GM12878 (cell line): ENCODE results near the gene C19orf67. TPM values are rescaled to one million over a fixed set of nuclear protein-coding genes. Genes with fewer than 3 reads are reported as not detected.
A peak's percentile ranks its signal among the peaks of the same experiment; 100 is the strongest.

ENCODE experiments used
- BACH1 ChIP-seq: fragments of 450-650 bp; IDR thresholded peaks from 2 replicates; pipeline ENCODE4 v1.6.1; 2017; ENCODE audit warnings: mild to moderate bottlenecking, borderline replicate concordance
- CBX5 ChIP-seq: sonication (generic); IDR thresholded peaks from 2 replicates; pipeline ENCODE4 v1.6.1; 2016; ENCODE audit warnings: low read depth, moderate library complexity, mild to moderate bottlenecking, inconsistent platforms
- DPF2 ChIP-seq: fragments of 450-650 bp; IDR thresholded peaks from 2 replicates; pipeline ENCODE4 v1.6.1; 2017; ENCODE audit warnings: mild to moderate bottlenecking
- EP300 ChIP-seq, 2 experiments: fragments of 150-350 bp in 1 of 2; IDR thresholded peaks; 2 replicates each; pipeline ENCODE4 v1.6.1; 2011 to 2012; ENCODE audit warnings: low read depth in 2 of 2, low read length in 2 of 2, borderline replicate concordance in 1 of 2, improper control_type of control experiment in 1 of 2, inconsistent platforms in 1 of 2; ENCODE audit not compliant: control insufficient read depth in 1 of 2
- HDAC2 ChIP-seq: fragments of 200-600 bp; sonication (generic); IDR thresholded peaks from 2 replicates; pipeline ENCODE4 v1.6.1; 2017
- HDGF ChIP-seq: fragments of 450-650 bp; IDR thresholded peaks from 2 replicates; pipeline ENCODE4 v1.6.1; 2016; ENCODE audit warnings: antibody characterized with exemption
- MTA3 ChIP-seq: IDR thresholded peaks from 2 replicates; pipeline ENCODE4 v1.6.1; 2012; ENCODE audit warnings: low read length, inconsistent platforms, borderline replicate concordance
- POU2F2 ChIP-seq: IDR thresholded peaks from 3 replicates; pipeline ENCODE4 v1.6.1; 2011; ENCODE audit warnings: low read depth, mild to moderate bottlenecking, low read length, borderline replicate concordance
- RCOR1 ChIP-seq: conservative IDR thresholded peaks from 2 replicates; pipeline ENCODE4 v1.6.1; 2012; ENCODE audit warnings: low read depth, low read length, improper control_type of control experiment
- TCF7 ChIP-seq: IDR thresholded peaks from 2 replicates; pipeline ENCODE4 v1.6.1; 2014; ENCODE audit warnings: antibody characterized with exemption, borderline replicate concordance
- polyA plus RNA-seq, 11 experiments: library from polyadenylated mRNA; depleted of rRNA in 4 of 11; unstranded in 6 of 11; stranded (reverse) in 5 of 11; fragments of >200 nt; fragmentation: Nextera tagmentation in 4 of 11; fragmentation: Illumina TruSeq in 1 of 11; extraction: Ambion mirVana in 4 of 11; extraction: Trizol in 1 of 11; gene quantifications; 1 replicate in 1 of 11; 2 replicates in 10 of 11; pipeline versions ENCODE4 v1.2.1 to v1.2.3, GENCODE V29; 2011 to 2016; ENCODE audit warnings: inconsistent platforms in 2 of 11, missing spikeins in 2 of 11, low read depth in 1 of 11
- total RNA-seq, 4 experiments: library from RNA; depleted of rRNA in 3 of 4; stranded (reverse); fragments of >200 nt in 3 of 4; fragmentation: Illumina TruSeq in 1 of 4; extraction: Trizol in 1 of 4; gene quantifications; 2 replicates each; pipeline versions ENCODE4 v1.2.1 to v1.2.3, GENCODE V29; 2013 to 2021
- TF ChIP-seq, protein P1 (sequence below): fragments of 150-350 bp; IDR thresholded peaks from 2 replicates; pipeline ENCODE4 v1.6.1; 2016; ENCODE audit warnings: low read depth, low read length
- TF ChIP-seq, protein P2 (sequence below): IDR thresholded peaks from 2 replicates; pipeline ENCODE4 v1.6.1; 2012; ENCODE audit warnings: low read length, inconsistent platforms
- TF ChIP-seq, protein P3 (sequence below): fragments of 450-650 bp; IDR thresholded peaks from 2 replicates; pipeline ENCODE4 v1.6.1; 2016; ENCODE audit warnings: mild to moderate bottlenecking, moderate library complexity, borderline replicate concordance
- TF ChIP-seq, protein P4 (sequence below): IDR thresholded peaks from 2 replicates; pipeline ENCODE4 v1.6.1; 2012; ENCODE audit warnings: mild to moderate bottlenecking, low read depth, low read length
- TF ChIP-seq, protein P5 (sequence below): fragments of 450-650 bp; IDR thresholded peaks from 2 replicates; pipeline ENCODE4 v1.6.1; 2014; ENCODE audit warnings: mild to moderate bottlenecking

C19orf67 gene
- total and polyA plus RNA-seq, 10 of the 15 experiments (the other 5 are each of a cell fraction or from before 2014, with no cell fraction given) = 0.14 TPM; not detected in 9

DNA sequence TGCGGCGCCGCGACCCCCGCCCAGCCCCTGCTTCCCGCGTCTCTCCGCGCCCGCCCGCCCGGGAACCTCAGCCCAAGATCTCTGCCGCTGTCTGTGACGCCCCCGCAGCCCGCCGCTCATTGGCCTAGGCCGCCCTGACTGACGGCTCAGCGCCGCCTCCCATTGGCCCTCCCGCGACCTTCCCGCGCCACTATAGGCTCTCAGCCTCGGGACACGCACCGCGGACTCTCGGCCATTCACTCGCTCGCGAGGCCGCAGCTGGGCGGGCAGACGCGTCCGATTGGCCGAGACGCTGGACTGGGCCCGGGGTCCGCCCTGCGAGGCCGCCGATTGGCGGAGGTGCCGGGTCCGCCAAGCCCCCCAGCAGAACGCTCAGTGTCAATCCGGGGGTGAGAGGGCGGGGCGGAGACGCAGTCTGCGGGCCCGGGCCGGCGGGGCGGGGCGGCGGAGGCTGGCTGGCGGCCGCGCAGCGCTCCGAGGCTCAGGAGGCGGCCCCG lies 32.1 kb upstream of the C19orf67 start, which contains the start of gene PRKACA (continued):
- no peak for TF ChIP-seq EP300 (IDR thresholded peaks at IDR 0.05; ENCODE audit: borderline replicate concordance in 1 of 2, control insufficient read depth in 1 of 2, low read depth in 2 of 2, low read length in 2 of 2)
- TF ChIP-seq RCOR1 = no peak
- TF ChIP-seq HDAC2 = no peak
- TF ChIP-seq, protein P1, sequence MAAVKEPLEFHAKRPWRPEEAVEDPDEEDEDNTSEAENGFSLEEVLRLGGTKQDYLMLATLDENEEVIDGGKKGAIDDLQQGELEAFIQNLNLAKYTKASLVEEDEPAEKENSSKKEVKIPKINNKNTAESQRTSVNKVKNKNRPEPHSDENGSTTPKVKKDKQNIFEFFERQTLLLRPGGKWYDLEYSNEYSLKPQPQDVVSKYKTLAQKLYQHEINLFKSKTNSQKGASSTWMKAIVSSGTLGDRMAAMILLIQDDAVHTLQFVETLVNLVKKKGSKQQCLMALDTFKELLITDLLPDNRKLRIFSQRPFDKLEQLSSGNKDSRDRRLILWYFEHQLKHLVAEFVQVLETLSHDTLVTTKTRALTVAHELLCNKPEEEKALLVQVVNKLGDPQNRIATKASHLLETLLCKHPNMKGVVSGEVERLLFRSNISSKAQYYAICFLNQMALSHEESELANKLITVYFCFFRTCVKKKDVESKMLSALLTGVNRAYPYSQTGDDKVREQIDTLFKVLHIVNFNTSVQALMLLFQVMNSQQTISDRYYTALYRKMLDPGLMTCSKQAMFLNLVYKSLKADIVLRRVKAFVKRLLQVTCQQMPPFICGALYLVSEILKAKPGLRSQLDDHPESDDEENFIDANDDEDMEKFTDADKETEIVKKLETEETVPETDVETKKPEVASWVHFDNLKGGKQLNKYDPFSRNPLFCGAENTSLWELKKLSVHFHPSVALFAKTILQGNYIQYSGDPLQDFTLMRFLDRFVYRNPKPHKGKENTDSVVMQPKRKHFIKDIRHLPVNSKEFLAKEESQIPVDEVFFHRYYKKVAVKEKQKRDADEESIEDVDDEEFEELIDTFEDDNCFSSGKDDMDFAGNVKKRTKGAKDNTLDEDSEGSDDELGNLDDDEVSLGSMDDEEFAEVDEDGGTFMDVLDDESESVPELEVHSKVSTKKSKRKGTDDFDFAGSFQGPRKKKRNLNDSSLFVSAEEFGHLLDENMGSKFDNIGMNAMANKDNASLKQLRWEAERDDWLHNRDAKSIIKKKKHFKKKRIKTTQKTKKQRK = peak; percentile 95
- TF ChIP-seq TCF7 = no peak
- TF ChIP-seq, protein P2, sequence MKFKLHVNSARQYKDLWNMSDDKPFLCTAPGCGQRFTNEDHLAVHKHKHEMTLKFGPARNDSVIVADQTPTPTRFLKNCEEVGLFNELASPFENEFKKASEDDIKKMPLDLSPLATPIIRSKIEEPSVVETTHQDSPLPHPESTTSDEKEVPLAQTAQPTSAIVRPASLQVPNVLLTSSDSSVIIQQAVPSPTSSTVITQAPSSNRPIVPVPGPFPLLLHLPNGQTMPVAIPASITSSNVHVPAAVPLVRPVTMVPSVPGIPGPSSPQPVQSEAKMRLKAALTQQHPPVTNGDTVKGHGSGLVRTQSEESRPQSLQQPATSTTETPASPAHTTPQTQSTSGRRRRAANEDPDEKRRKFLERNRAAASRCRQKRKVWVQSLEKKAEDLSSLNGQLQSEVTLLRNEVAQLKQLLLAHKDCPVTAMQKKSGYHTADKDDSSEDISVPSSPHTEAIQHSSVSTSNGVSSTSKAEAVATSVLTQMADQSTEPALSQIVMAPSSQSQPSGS = no peak
- TF ChIP-seq, protein P3, sequence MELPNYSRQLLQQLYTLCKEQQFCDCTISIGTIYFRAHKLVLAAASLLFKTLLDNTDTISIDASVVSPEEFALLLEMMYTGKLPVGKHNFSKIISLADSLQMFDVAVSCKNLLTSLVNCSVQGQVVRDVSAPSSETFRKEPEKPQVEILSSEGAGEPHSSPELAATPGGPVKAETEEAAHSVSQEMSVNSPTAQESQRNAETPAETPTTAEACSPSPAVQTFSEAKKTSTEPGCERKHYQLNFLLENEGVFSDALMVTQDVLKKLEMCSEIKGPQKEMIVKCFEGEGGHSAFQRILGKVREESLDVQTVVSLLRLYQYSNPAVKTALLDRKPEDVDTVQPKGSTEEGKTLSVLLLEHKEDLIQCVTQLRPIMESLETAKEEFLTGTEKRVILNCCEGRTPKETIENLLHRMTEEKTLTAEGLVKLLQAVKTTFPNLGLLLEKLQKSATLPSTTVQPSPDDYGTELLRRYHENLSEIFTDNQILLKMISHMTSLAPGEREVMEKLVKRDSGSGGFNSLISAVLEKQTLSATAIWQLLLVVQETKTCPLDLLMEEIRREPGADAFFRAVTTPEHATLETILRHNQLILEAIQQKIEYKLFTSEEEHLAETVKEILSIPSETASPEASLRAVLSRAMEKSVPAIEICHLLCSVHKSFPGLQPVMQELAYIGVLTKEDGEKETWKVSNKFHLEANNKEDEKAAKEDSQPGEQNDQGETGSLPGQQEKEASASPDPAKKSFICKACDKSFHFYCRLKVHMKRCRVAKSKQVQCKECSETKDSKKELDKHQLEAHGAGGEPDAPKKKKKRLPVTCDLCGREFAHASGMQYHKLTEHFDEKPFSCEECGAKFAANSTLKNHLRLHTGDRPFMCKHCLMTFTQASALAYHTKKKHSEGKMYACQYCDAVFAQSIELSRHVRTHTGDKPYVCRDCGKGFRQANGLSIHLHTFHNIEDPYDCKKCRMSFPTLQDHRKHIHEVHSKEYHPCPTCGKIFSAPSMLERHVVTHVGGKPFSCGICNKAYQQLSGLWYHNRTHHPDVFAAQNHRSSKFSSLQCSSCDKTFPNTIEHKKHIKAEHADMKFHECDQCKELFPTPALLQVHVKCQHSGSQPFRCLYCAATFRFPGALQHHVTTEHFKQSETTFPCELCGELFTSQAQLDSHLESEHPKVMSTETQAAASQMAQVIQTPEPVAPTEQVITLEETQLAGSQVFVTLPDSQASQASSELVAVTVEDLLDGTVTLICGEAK = no peak; the same call in 1 of the 2 replicates
- TF ChIP-seq, protein P4, sequence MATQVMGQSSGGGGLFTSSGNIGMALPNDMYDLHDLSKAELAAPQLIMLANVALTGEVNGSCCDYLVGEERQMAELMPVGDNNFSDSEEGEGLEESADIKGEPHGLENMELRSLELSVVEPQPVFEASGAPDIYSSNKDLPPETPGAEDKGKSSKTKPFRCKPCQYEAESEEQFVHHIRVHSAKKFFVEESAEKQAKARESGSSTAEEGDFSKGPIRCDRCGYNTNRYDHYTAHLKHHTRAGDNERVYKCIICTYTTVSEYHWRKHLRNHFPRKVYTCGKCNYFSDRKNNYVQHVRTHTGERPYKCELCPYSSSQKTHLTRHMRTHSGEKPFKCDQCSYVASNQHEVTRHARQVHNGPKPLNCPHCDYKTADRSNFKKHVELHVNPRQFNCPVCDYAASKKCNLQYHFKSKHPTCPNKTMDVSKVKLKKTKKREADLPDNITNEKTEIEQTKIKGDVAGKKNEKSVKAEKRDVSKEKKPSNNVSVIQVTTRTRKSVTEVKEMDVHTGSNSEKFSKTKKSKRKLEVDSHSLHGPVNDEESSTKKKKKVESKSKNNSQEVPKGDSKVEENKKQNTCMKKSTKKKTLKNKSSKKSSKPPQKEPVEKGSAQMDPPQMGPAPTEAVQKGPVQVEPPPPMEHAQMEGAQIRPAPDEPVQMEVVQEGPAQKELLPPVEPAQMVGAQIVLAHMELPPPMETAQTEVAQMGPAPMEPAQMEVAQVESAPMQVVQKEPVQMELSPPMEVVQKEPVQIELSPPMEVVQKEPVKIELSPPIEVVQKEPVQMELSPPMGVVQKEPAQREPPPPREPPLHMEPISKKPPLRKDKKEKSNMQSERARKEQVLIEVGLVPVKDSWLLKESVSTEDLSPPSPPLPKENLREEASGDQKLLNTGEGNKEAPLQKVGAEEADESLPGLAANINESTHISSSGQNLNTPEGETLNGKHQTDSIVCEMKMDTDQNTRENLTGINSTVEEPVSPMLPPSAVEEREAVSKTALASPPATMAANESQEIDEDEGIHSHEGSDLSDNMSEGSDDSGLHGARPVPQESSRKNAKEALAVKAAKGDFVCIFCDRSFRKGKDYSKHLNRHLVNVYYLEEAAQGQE = no peak
- peak; percentile 67; the same call in 1 of the 2 replicates for TF ChIP-seq HDGF
- no peak for TF ChIP-seq BACH1
- TF ChIP-seq POU2F2 = no peak
- TF ChIP-seq CBX5 = no peak
- TF ChIP-seq MTA3 = no peak
- TF ChIP-seq, protein P5, sequence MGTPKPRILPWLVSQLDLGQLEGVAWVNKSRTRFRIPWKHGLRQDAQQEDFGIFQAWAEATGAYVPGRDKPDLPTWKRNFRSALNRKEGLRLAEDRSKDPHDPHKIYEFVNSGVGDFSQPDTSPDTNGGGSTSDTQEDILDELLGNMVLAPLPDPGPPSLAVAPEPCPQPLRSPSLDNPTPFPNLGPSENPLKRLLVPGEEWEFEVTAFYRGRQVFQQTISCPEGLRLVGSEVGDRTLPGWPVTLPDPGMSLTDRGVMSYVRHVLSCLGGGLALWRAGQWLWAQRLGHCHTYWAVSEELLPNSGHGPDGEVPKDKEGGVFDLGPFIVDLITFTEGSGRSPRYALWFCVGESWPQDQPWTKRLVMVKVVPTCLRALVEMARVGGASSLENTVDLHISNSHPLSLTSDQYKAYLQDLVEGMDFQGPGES = peak; percentile 99
- peak; percentile 98 for TF ChIP-seq DPF2
- TF ChIP-seq, all 136 proteins: peak for 24
